Measurements from ENCODE around the gene MARCHF3. TPM values are rescaled to one million over a fixed set of nuclear protein-coding genes. Genes with fewer than 3 reads are reported as not detected.

Gene MARCHF3
- total and polyA plus RNA-seq, 2 donors (not counting 3 experiments of a cell fraction or from before 2014, with no cell fraction given) = 31.9 to 35.0 TPM

DNA sequence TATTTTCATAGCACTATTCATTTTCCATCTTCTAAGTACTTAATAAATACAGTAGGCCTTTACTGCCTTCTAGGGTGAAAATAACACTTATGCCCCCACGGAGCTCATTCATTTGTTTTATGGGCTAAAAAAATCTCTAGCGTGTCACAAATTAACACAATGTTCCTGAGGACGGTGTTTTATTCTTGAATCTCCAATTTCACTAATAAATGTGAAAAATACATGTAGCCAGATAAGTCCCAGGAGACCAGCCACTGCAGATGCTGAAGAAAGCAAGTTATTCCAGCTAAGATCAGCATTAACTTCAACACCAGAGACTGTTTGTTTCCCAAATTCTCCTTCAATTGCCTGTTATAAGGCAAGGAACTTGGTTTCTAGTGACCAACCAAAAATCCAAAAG lies 102.3 kb downstream of the MARCHF3 start:
- ChIA-PET POLR2A (no interaction called here), CTCF (interaction anchor here (0.8 kb wide), 1 partner anchor 10 kb away, joined by 4 read pairs; no protein-coding TSS in a partner anchor)
- no peaks in the 10 kb centered on the region for H4K20me1 ChIP-seq (replicated peaks; ENCODE audit: control insufficient read depth, extremely low read depth, insufficient read depth, low read length)
- DNase-seq (ENCODE audit: low read depth, low spot score) (no peak), FAIRE-seq (no peak)
- no peaks in the 10 kb centered on the region for H3K27me3 ChIP-seq (ENCODE audit: control insufficient read depth in 2 of 2, insufficient read depth in 2 of 2, low read length in 2 of 2)
- no peak overlapping the region for H3K9ac ChIP-seq (replicated peaks; ENCODE audit: extremely low read depth, insufficient read depth, low read length)
- no peak overlapping the region for H3K4me3 ChIP-seq (replicated peaks in 1 of 3; ENCODE audit: insufficient read depth in 1 of 3, low read depth in 1 of 3, low read length in 3 of 3)
- H3K9me1 ChIP-seq (replicated peaks; ENCODE audit: control insufficient read depth, extremely low read depth, insufficient read depth, low read length) = no peaks in the 10 kb centered on the region
- H3K79me2 ChIP-seq (ENCODE audit: control insufficient read depth, insufficient read depth, low read length) = peaks cover 71% of the 10 kb centered on the region
- H3K4me1 ChIP-seq (ENCODE audit: control insufficient read depth, extremely low read depth, insufficient read depth, low read length) = no peaks in the 10 kb centered on the region
- intact Hi-C loops (cut with micrococcal nuclease) (no loop called here), dilution Hi-C loops (cut with MboI; ENCODE audit: extremely low pct_ligation_motif_present, low sequenced_read_pairs) (no loop called here)
- H3K4me2 ChIP-seq (ENCODE audit: insufficient read depth, low read length) = no peak overlapping the region
- H3K9me3 ChIP-seq (replicated peaks; ENCODE audit: control insufficient read depth, insufficient read depth, low read length) = no peaks in the 10 kb centered on the region
- no TSS peak for BruUV-seq (replicated peaks)
- no peak for TF ChIP-seq POLR2A (IDR thresholded peaks at IDR 0.05; ENCODE audit: low read depth, low read length)
- TF ChIP-seq, protein P1, sequence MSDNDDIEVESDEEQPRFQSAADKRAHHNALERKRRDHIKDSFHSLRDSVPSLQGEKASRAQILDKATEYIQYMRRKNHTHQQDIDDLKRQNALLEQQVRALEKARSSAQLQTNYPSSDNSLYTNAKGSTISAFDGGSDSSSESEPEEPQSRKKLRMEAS (IDR thresholded peaks at IDR 0.05; ENCODE audit: insufficient read depth, insufficient read length) = no peak
- TF ChIP-seq EZH2 (IDR thresholded peaks at IDR 0.05; ENCODE audit: borderline replicate concordance, low read depth, low read length, severe bottlenecking) = no peak
- TF ChIP-seq, protein P2, sequence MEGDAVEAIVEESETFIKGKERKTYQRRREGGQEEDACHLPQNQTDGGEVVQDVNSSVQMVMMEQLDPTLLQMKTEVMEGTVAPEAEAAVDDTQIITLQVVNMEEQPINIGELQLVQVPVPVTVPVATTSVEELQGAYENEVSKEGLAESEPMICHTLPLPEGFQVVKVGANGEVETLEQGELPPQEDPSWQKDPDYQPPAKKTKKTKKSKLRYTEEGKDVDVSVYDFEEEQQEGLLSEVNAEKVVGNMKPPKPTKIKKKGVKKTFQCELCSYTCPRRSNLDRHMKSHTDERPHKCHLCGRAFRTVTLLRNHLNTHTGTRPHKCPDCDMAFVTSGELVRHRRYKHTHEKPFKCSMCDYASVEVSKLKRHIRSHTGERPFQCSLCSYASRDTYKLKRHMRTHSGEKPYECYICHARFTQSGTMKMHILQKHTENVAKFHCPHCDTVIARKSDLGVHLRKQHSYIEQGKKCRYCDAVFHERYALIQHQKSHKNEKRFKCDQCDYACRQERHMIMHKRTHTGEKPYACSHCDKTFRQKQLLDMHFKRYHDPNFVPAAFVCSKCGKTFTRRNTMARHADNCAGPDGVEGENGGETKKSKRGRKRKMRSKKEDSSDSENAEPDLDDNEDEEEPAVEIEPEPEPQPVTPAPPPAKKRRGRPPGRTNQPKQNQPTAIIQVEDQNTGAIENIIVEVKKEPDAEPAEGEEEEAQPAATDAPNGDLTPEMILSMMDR (IDR thresholded peaks at IDR 0.05; ENCODE audit: extremely low read depth in 1 of 2, insufficient read depth in 1 of 2, low read depth in 1 of 2, low read length in 2 of 2) = no peak
- no peak for TF ChIP-seq GATA2 (IDR thresholded peaks at IDR 0.05; ENCODE audit: insufficient read depth, insufficient read length, low read depth, low read length)
- TF ChIP-seq POLR2AphosphoS5 (IDR thresholded peaks at IDR 0.05; ENCODE audit: insufficient read depth, low read depth, low read length) = no peak
- TF ChIP-seq JUN (IDR thresholded peaks at IDR 0.05; ENCODE audit: borderline replicate concordance, insufficient read depth, insufficient read length, low read depth) = no peak
- no peak for TF ChIP-seq FOS (IDR thresholded peaks at IDR 0.05; ENCODE audit: borderline replicate concordance, insufficient read depth, low read length)
- TF ChIP-seq MYC (IDR thresholded peaks at IDR 0.05; ENCODE audit: low read depth, low read length) = no peak
- H2AFZ ChIP-seq (ENCODE audit: low read depth, low read length) = no peak overlapping the region
- no peak overlapping the region for H3K27ac ChIP-seq (ENCODE audit: insufficient read depth, low read depth, low read length)
- H3K36me3 ChIP-seq (ENCODE audit: control insufficient read depth in 2 of 2, extremely low read depth in 1 of 2, insufficient read depth in 2 of 2, low read length in 2 of 2) = no peaks in the 10 kb centered on the region

Data from endothelial cell of umbilical vein (primary cell).